Measurements from ENCODE around the gene ARHGEF9.

- TF ChIP-seq CTCF (conservative IDR thresholded peaks at IDR 0.05; ENCODE audit: low read length) (no peak), EZH2phosphoT487 (IDR thresholded peaks at IDR 0.05; ENCODE audit: borderline replicate concordance, low read depth, low read length) (no peak)
Observed at GRCh38 chrX:63817696-63818095, 32.7 kb upstream of the ARHGEF9 start.

All from OCI-LY7 (cell line).